Suprapubic skin (tissue), 4 donors: ENCODE measurements around the gene DEDD2. TPM values are rescaled to one million over a fixed set of nuclear protein-coding genes. Genes with fewer than 3 reads are reported as not detected.

Experiments used
- DNase-seq, 2 donors: peaks; one replicate each; pipeline ENCODE4 v3.0.0-alpha.2; 2019; ENCODE audit warnings: low spot score in 2 of 2
- H3K27ac ChIP-seq: fragments of 200-600 bp; sonication (generic); one replicate; pipeline ENCODE4 v1.5.1; 2019
- H3K27me3 ChIP-seq: fragments of 200-600 bp; sonication (generic); one replicate; pipeline ENCODE4 v1.5.1; 2019
- H3K36me3 ChIP-seq: fragments of 200-600 bp; sonication (generic); one replicate; pipeline ENCODE4 v1.5.1; 2019
- H3K4me1 ChIP-seq: fragments of 200-600 bp; sonication (generic); one replicate; pipeline ENCODE4 v1.5.1; 2019
- H3K4me3 ChIP-seq: fragments of 200-600 bp; sonication (generic); one replicate; pipeline ENCODE4 v1.5.1; 2019; ENCODE audit warnings: mild to moderate bottlenecking
- H3K9me3 ChIP-seq: fragments of 200-600 bp; sonication (generic); one replicate; pipeline ENCODE4 v1.5.1; 2019
- CTCF ChIP-seq, 2 donors: fragments of 200-600 bp in 1 of 2; fragments of 450-650 bp in 1 of 2; sonication (generic) in 1 of 2; IDR thresholded peaks; one replicate each; pipeline ENCODE4 v1.5.1; 2016 to 2019; ENCODE audit warnings: antibody characterized with exemption in 2 of 2, mild to moderate bottlenecking in 1 of 2, moderate library complexity in 1 of 2
- EP300 ChIP-seq: sonication (generic); formaldehyde crosslinking; IDR thresholded peaks from one replicate; pipeline ENCODE4 v1.6.1; 2017; ENCODE audit warnings: antibody characterized with exemption
- POLR2A ChIP-seq, 2 donors: fragments of 450-650 bp; IDR thresholded peaks; one replicate each; pipeline ENCODE4 v1.6.1; 2017; ENCODE audit warnings: antibody characterized with exemption in 2 of 2, mild to moderate bottlenecking in 2 of 2, moderate library complexity in 2 of 2
- POLR2AphosphoS5 ChIP-seq, 3 donors: sonication (generic); formaldehyde crosslinking; IDR thresholded peaks; one replicate each; pipeline ENCODE4 v1.6.1; 2017; ENCODE audit warnings: antibody characterized with exemption in 3 of 3
- WGBS: methylation state at CpG from one replicate; pipeline ENCODE4 v1.1.5; 2018; 5-methylcytosine and 5-hydroxymethylcytosine counted together
- total RNA-seq, 4 donors: library from RNA; depleted of rRNA; stranded (reverse); fragments of >200 nt; gene quantifications; one replicate each; pipeline ENCODE4 v1.1.0, GENCODE V29; 2016

Gene DEDD2
- total RNA-seq, 4 donors from 2014 or later = 51.3 to 78.9 (median 65.6) TPM

GRCh38 chr19:42150364-42150763 lies 67.1 kb downstream of the DEDD2 start:
- Histone ChIP-seq H3K27me3 (peaks cover 65% of the 10 kb centered on the region), H3K36me3 (no peaks in the 10 kb centered on the region), H3K27ac (no peak overlapping the region), H3K4me3 (no peak overlapping the region), H3K9me3 (no peaks in the 10 kb centered on the region), H3K4me1 (no peaks in the 10 kb centered on the region)
- DNase-seq = no peak
- WGBS = 29% methylated on average over 17 of the region's 17 CpGs
- no peak for TF ChIP-seq EP300
- TF ChIP-seq POLR2A (IDR thresholded peaks at IDR 0.05) = no peak
- no peak for TF ChIP-seq CTCF (IDR thresholded peaks at IDR 0.05)
- TF ChIP-seq POLR2AphosphoS5 (IDR thresholded peaks at IDR 0.05) = no peak

GRCh38 chr19:42149447-42150202 lies 67.9 kb downstream of the DEDD2 start:
- no peak for DNase-seq
- Histone ChIP-seq H3K9me3 (no peaks in the 10 kb centered on the region), H3K4me3 (no peak overlapping the region), H3K27ac (no peak overlapping the region), H3K4me1 (no peaks in the 10 kb centered on the region), H3K27me3 (peaks cover 58% of the 10 kb centered on the region), H3K36me3 (no peaks in the 10 kb centered on the region)
- no peak for TF ChIP-seq POLR2A (IDR thresholded peaks at IDR 0.05)
- 54% methylated on average over 4 of the region's 5 CpGs for WGBS

Other genes starting within 250 kb of the DEDD2 start
- gene ATP1A3, start 223.4 kb downstream of the DEDD2 start, total RNA-seq = not detected
- 1 to 10 TPM in 3 of 4 donors, under 1 TPM in 1; 0.68 to 2.3 (median 1.1) TPM for gene GRIK5, start 147.5 kb downstream of the DEDD2 start, total RNA-seq
- gene ZNF574, start 141.5 kb downstream of the DEDD2 start, total RNA-seq = 10 to 100 TPM; 31.1 to 42.9 (median 33.5) TPM
- gene POU2F2, start 85.2 kb downstream of the DEDD2 start, total RNA-seq = 100 to 1,000 TPM in 1 of 4 donors, under 1 TPM in 3; 0.55 to 244 (median 0.71) TPM
- gene ZNF526, start 2.6 kb upstream of the DEDD2 start, total RNA-seq = 10 to 100 TPM in 2 of 4 donors, 1 to 10 TPM in 2; 4.2 to 12.9 (median 8.9) TPM
- gene GSK3A, start 24.9 kb upstream of the DEDD2 start, total RNA-seq = 10 to 100 TPM; 24.0 to 37.3 (median 28.3) TPM
- gene ERF, start 37.5 kb upstream of the DEDD2 start, total RNA-seq = 10 to 100 TPM; 36.8 to 49.5 (median 45.8) TPM
- 10 to 100 TPM; 57.5 to 91.6 (median 81.9) TPM for gene CIC, start 51.6 kb upstream of the DEDD2 start, total RNA-seq
- gene PRR19, start 84.5 kb upstream of the DEDD2 start, total RNA-seq = 1 to 10 TPM in 2 of 4 donors, under 1 TPM in 2; 0.73 to 1.7 (median 1.1) TPM
- 10 to 100 TPM; 14.4 to 33.0 (median 18.9) TPM for gene PAFAH1B3, start 84.9 kb upstream of the DEDD2 start, total RNA-seq
- 1 to 10 TPM in 1 of 4 donors, not detected in 3; 4.2 TPM for gene TMEM145, start 95.6 kb upstream of the DEDD2 start, total RNA-seq
- gene MEGF8, start 108.0 kb upstream of the DEDD2 start, total RNA-seq = 10 to 100 TPM; 10.7 to 21.5 (median 16.1) TPM
- gene CNFN, start 172.6 kb upstream of the DEDD2 start, total RNA-seq = 100 to 1,000 TPM in 3 of 4 donors, 10 to 100 TPM in 1; 52.9 to 364 (median 353) TPM
- gene LIPE, start 209.7 kb upstream of the DEDD2 start, total RNA-seq = 10 to 100 TPM; 33.9 to 82.6 (median 51.5) TPM
- gene CXCL17, start 225.3 kb upstream of the DEDD2 start, total RNA-seq = under 1 TPM in 1 of 4 donors, not detected in 3; 0.55 TPM